ENCODE data around the gene TXLNB. TPM values are rescaled to one million over a fixed set of nuclear protein-coding genes. Genes with fewer than 3 reads are reported as not detected.
A peak's percentile ranks its signal among the peaks of the same experiment; 100 is the strongest.

The TXLNB gene
- total and polyA plus RNA-seq, 2 of the 4 experiments (the other 2 are of a cell fraction), result under 0.01 to 0.05 TPM

- H3K9ac ChIP-seq (ENCODE audit: low read depth, low read length), result no peak overlapping the region
- H3K79me1 ChIP-seq (ENCODE audit: low read depth in 1 of 2, low read length in 2 of 2), result no peaks in the 10 kb centered on the region
- ATAC-seq (ENCODE audit: low read depth) (no peak), DNase-seq (peak; percentile 31)
- no peak overlapping the region for H2BK120ac ChIP-seq (ENCODE audit: low read depth, low read length)
- H2AK5ac ChIP-seq (ENCODE audit: low read depth, low read length), result no peak overlapping the region
- no peak overlapping the region for H3K23ac ChIP-seq (ENCODE audit: low read depth, low read length)
- H2AFZ ChIP-seq (replicated peaks; ENCODE audit: low read length, poor library complexity), result no peak overlapping the region
- H4K5ac ChIP-seq (ENCODE audit: low read depth, low read length), result no peak overlapping the region
- no peak overlapping the region for H2BK20ac ChIP-seq (ENCODE audit: low read depth, low read length)
- dilution Hi-C loops (cut with HindIII; ENCODE audit: low sequenced_read_pairs, unreplicated experiment), result no loop called here
- peaks cover 3% of the 10 kb centered on the region; the same call in 1 of the 2 replicates for H3K27me3 ChIP-seq (ENCODE audit: control insufficient read depth, insufficient read depth, low read length)
- no peak overlapping the region for H2BK15ac ChIP-seq (ENCODE audit: low read depth, low read length)
- BruUV-seq (replicated peaks), result no TSS peak
- in situ Hi-C loops (cut with MboI; ENCODE audit: low sequenced_read_pairs), result no loop called here
- H2BK5ac ChIP-seq (ENCODE audit: low read depth, low read length, poor library complexity, severe bottlenecking), result no peak overlapping the region
- H3K14ac ChIP-seq (replicated peaks; ENCODE audit: low read depth, low read length), result no peak overlapping the region
- no peak overlapping the region for H3K4me3 ChIP-seq (ENCODE audit: insufficient read depth, low read depth, low read length)
- H4K8ac ChIP-seq (ENCODE audit: low read depth in 2 of 2, low read length in 2 of 2), result no peak overlapping the region
- no peaks in the 10 kb centered on the region for H4K20me1 ChIP-seq (ENCODE audit: insufficient read depth, low read length)
- no peak overlapping the region; the same call in 1 of the 2 replicates for H3K18ac ChIP-seq (ENCODE audit: low read depth, low read length)
- H3K4ac ChIP-seq (ENCODE audit: low read depth, low read length), result no peak overlapping the region
- no peak overlapping the region for H2AK9ac ChIP-seq (replicated peaks; ENCODE audit: low read depth, low read length, poor library complexity)
- no peak overlapping the region for H4K91ac ChIP-seq (ENCODE audit: insufficient read depth, low read depth, low read length)
- peaks cover 2% of the 10 kb centered on the region; the same call in 1 of the 2 replicates for H3K4me1 ChIP-seq (ENCODE audit: control insufficient read depth, insufficient read depth, low read length)
- no peak overlapping the region for H3K27ac ChIP-seq (ENCODE audit: insufficient read depth, low read length)
- no peak overlapping the region for H3K4me2 ChIP-seq (ENCODE audit: low read depth, low read length)
- H3K56ac ChIP-seq (ENCODE audit: extremely low read depth, insufficient read depth, low read length), result no peak overlapping the region
- POLR2A ChIA-PET (ENCODE audit: unreplicated experiment), result no interaction called here
- H3K9me3 ChIP-seq (ENCODE audit: control insufficient read depth, insufficient read depth, low read length), result peaks cover 4% of the 10 kb centered on the region; the same call in 1 of the 2 replicates
- no CpG with 5 or more reads among the region's 2 CpGs for WGBS, 2 experiments (ENCODE audit: extremely low coverage in 2 of 2, insufficient read length in 1 of 2)
- H3K9me1 ChIP-seq (ENCODE audit: insufficient read depth, low read length), result no peaks in the 10 kb centered on the region
- H3K36me3 ChIP-seq (ENCODE audit: control insufficient read depth, insufficient read depth, low read length), result no peaks in the 10 kb centered on the region
- no peak for TF ChIP-seq POLR2A (IDR thresholded peaks at IDR 0.05; ENCODE audit: low read depth, low read length)
- TF ChIP-seq ELK1 (IDR thresholded peaks at IDR 0.05; ENCODE audit: borderline replicate concordance, low read depth, low read length), result no peak
- no peak for TF ChIP-seq RFX5 (IDR thresholded peaks at IDR 0.05; ENCODE audit: low read depth, low read length)
- CTCF ChIA-PET, result interaction anchor here (0.8 to 1.3 kb wide), 7 partner anchors 10 to 666 kb away, joined by 3 to 9 read pairs (median 4); no protein-coding TSS in a partner anchor
- intact Hi-C loops (cut with micrococcal nuclease), result no loop called here
Measured at GRCh38 chr6:139231206-139231605, 60.6 kb downstream of the TXLNB start.
